Neural cell (in vitro differentiated cells): ENCODE data around the gene MOB2. TPM values are rescaled to one million over a fixed set of nuclear protein-coding genes. Genes with fewer than 3 reads are reported as not detected.

Source experiments
- H2AFZ ChIP-seq: fragments of 200-600, 300-800 bp; sonication (generic), shearing (Covaris generic); 2 replicates; pipeline ENCODE4 v1.6.0; 2014; ENCODE audit warnings: low read depth, mild to moderate bottlenecking, antibody characterized with exemption, low read length, moderate library complexity
- H3F3A ChIP-seq: fragments of 200-600 bp; shearing (Covaris generic); 2 replicates; pipeline ENCODE4 v1.6.1; 2016; ENCODE audit warnings: mild to moderate bottlenecking, moderate library complexity, mixed read lengths, antibody characterized with exemption, low read length; ENCODE audit not compliant: insufficient read depth, poor library complexity, severe bottlenecking
- H3K27ac ChIP-seq: fragments of 200-600, 300-800 bp; sonication (generic), shearing (Covaris generic); 2 replicates; pipeline ENCODE4 v1.5.1; 2014; ENCODE audit warnings: mild to moderate bottlenecking, low read length, moderate library complexity
- H3K27me3 ChIP-seq: fragments of 300-800, 200-600 bp; sonication (generic), shearing (Covaris generic); 2 replicates; pipeline ENCODE4 v1.6.0; 2014; ENCODE audit warnings: mild to moderate bottlenecking, low read depth, low read length, moderate library complexity; ENCODE audit not compliant: insufficient read depth
- H3K36me3 ChIP-seq: fragments of 300-800, 200-600 bp; sonication (generic), shearing (Covaris generic); 2 replicates; pipeline ENCODE4 v1.5.1; 2014; ENCODE audit warnings: mild to moderate bottlenecking, antibody characterized with exemption, low read length, moderate library complexity; ENCODE audit not compliant: insufficient read depth
- H3K4me2 ChIP-seq: fragments of 300-800, 200-600 bp; sonication (generic), shearing (Covaris generic); 2 replicates; pipeline ENCODE4 v1.6.0; 2014; ENCODE audit warnings: mild to moderate bottlenecking, low read length
- H3K4me3 ChIP-seq: fragments of 300-800, 200-600 bp; sonication (generic), shearing (Covaris generic); 2 replicates; pipeline ENCODE4 v1.5.1; 2014; ENCODE audit warnings: mild to moderate bottlenecking, low read length, moderate library complexity
- H3K79me2 ChIP-seq: fragments of 200-600 bp; shearing (Covaris generic); replicated peaks from 2 replicates; pipeline ENCODE4 v1.6.0; 2014; ENCODE audit warnings: mild to moderate bottlenecking, low read length, moderate library complexity; ENCODE audit not compliant: insufficient read depth
- H3K9ac ChIP-seq: fragments of 300-800, 200-600 bp; sonication (generic), shearing (Covaris generic); 2 replicates; pipeline ENCODE4 v1.6.1; 2016; ENCODE audit warnings: mild to moderate bottlenecking, low read length, mixed read lengths
- H3K9me2 ChIP-seq: fragments of 200-600 bp; shearing (Covaris generic); 2 replicates; pipeline ENCODE4 v1.6.1; 2016; ENCODE audit warnings: mild to moderate bottlenecking, low read length, mixed read lengths; ENCODE audit not compliant: insufficient read depth
- H3K9me3 ChIP-seq: fragments of 200-600, 300-800 bp; sonication (generic), shearing (Covaris generic); 2 replicates; pipeline ENCODE4 v1.6.1; 2016; ENCODE audit warnings: mild to moderate bottlenecking, mixed run types, low read length, moderate library complexity, mixed read lengths
- H4K20me1 ChIP-seq: fragments of 200-600 bp; shearing (Covaris generic); 2 replicates; pipeline ENCODE4 v1.6.1; 2016; ENCODE audit warnings: mild to moderate bottlenecking, mixed run types; ENCODE audit not compliant: insufficient read depth
- EP300 ChIP-seq: fragments of 450-650 bp; conservative IDR thresholded peaks from 2 replicates; pipeline ENCODE4 v1.6.1; 2014; ENCODE audit warnings: antibody characterized with exemption, mild to moderate bottlenecking, moderate library complexity; ENCODE audit not compliant: poor library complexity, severe bottlenecking
- EZH2 ChIP-seq: fragments of 200-600, 300-800 bp; shearing (Covaris generic), sonication (generic); IDR thresholded peaks from 2 replicates; pipeline ENCODE4 v1.6.1; 2014; ENCODE audit warnings: antibody characterized with exemption, low read length, borderline replicate concordance, mild to moderate bottlenecking; ENCODE audit not compliant: insufficient read depth, poor library complexity, severe bottlenecking
- MXI1 ChIP-seq: fragments of 450-650 bp; conservative IDR thresholded peaks from 2 replicates; pipeline ENCODE4 v1.6.1; 2014; ENCODE audit warnings: antibody characterized with exemption, mild to moderate bottlenecking; ENCODE audit not compliant: poor library complexity, severe bottlenecking
- POLR2AphosphoS5 ChIP-seq: IDR thresholded peaks from 2 replicates; pipeline ENCODE4 v1.6.1; 2012
- RAD21 ChIP-seq: fragments of 450-650 bp; conservative IDR thresholded peaks from 2 replicates; pipeline ENCODE4 v1.6.1; 2014; ENCODE audit warnings: antibody characterized with exemption, mild to moderate bottlenecking, moderate library complexity
- SMC3 ChIP-seq: fragments of 450-650 bp; conservative IDR thresholded peaks from 2 replicates; pipeline ENCODE4 v1.6.1; 2014; ENCODE audit warnings: antibody characterized with exemption, mild to moderate bottlenecking, moderate library complexity; ENCODE audit not compliant: poor library complexity
- TAF1 ChIP-seq: IDR thresholded peaks from 2 replicates; pipeline ENCODE4 v1.6.1; 2012; ENCODE audit warnings: low read depth
- polyA plus RNA-seq: library from polyadenylated mRNA; depleted of rRNA; stranded (reverse); fragments of >200 nt; gene quantifications from 2 replicates; pipeline ENCODE4 v1.2.3, GENCODE V29; 2014
- TF ChIP-seq, protein P1 (sequence below): fragments of 450-650 bp; IDR thresholded peaks from 2 replicates; pipeline ENCODE4 v1.5.1; 2014; ENCODE audit warnings: antibody characterized with exemption, mild to moderate bottlenecking, moderate library complexity; ENCODE audit not compliant: poor library complexity, severe bottlenecking
- TF ChIP-seq, protein P2 (sequence below): IDR thresholded peaks from 2 replicates; pipeline ENCODE4 v1.6.1; 2012; ENCODE audit warnings: borderline replicate concordance

MOB2 gene
- polyA plus RNA-seq, 1 donor from 2014 or later = 33.2 TPM

GRCh38 chr11:1519028-1520010 lies 32.7 kb upstream of the MOB2 start:
- H3F3A ChIP-seq = no peaks in the 10 kb centered on the region
- TF ChIP-seq POLR2AphosphoS5 = no peak
- no peak for TF ChIP-seq EP300
- TF ChIP-seq, protein P1, sequence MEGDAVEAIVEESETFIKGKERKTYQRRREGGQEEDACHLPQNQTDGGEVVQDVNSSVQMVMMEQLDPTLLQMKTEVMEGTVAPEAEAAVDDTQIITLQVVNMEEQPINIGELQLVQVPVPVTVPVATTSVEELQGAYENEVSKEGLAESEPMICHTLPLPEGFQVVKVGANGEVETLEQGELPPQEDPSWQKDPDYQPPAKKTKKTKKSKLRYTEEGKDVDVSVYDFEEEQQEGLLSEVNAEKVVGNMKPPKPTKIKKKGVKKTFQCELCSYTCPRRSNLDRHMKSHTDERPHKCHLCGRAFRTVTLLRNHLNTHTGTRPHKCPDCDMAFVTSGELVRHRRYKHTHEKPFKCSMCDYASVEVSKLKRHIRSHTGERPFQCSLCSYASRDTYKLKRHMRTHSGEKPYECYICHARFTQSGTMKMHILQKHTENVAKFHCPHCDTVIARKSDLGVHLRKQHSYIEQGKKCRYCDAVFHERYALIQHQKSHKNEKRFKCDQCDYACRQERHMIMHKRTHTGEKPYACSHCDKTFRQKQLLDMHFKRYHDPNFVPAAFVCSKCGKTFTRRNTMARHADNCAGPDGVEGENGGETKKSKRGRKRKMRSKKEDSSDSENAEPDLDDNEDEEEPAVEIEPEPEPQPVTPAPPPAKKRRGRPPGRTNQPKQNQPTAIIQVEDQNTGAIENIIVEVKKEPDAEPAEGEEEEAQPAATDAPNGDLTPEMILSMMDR = no peak
- no peak for TF ChIP-seq RAD21
- TF ChIP-seq EZH2 = no peak
- TF ChIP-seq, protein P2, sequence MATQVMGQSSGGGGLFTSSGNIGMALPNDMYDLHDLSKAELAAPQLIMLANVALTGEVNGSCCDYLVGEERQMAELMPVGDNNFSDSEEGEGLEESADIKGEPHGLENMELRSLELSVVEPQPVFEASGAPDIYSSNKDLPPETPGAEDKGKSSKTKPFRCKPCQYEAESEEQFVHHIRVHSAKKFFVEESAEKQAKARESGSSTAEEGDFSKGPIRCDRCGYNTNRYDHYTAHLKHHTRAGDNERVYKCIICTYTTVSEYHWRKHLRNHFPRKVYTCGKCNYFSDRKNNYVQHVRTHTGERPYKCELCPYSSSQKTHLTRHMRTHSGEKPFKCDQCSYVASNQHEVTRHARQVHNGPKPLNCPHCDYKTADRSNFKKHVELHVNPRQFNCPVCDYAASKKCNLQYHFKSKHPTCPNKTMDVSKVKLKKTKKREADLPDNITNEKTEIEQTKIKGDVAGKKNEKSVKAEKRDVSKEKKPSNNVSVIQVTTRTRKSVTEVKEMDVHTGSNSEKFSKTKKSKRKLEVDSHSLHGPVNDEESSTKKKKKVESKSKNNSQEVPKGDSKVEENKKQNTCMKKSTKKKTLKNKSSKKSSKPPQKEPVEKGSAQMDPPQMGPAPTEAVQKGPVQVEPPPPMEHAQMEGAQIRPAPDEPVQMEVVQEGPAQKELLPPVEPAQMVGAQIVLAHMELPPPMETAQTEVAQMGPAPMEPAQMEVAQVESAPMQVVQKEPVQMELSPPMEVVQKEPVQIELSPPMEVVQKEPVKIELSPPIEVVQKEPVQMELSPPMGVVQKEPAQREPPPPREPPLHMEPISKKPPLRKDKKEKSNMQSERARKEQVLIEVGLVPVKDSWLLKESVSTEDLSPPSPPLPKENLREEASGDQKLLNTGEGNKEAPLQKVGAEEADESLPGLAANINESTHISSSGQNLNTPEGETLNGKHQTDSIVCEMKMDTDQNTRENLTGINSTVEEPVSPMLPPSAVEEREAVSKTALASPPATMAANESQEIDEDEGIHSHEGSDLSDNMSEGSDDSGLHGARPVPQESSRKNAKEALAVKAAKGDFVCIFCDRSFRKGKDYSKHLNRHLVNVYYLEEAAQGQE = no peak

GRCh38 chr11:1518301-1518700 lies 31.7 kb upstream of the MOB2 start:
- H3K27me3 ChIP-seq = no peaks in the 10 kb centered on the region
- no peak overlapping the region for H2AFZ ChIP-seq
- H3K9me2 ChIP-seq = no peaks in the 10 kb centered on the region
- H3K4me2 ChIP-seq = no peak overlapping the region
- TF ChIP-seq SMC3 (no peak), EP300 (no peak), RAD21 (no peak), POLR2AphosphoS5 (no peak), EZH2 (no peak), MXI1 (no peak), TAF1 (no peak)
- TF ChIP-seq, protein P1 = no peak
- TF ChIP-seq, protein P2 = no peak
- no peak overlapping the region for H3K9ac ChIP-seq
- H3K9me3 ChIP-seq = no peaks in the 10 kb centered on the region
- H3K36me3 ChIP-seq = no peaks in the 10 kb centered on the region
- no peaks in the 10 kb centered on the region for H4K20me1 ChIP-seq
- H3K27ac ChIP-seq = no peak overlapping the region
- H3K4me3 ChIP-seq = no peak overlapping the region
- H3F3A ChIP-seq = no peaks in the 10 kb centered on the region
- no peaks in the 10 kb centered on the region for H3K79me2 ChIP-seq

More at GRCh38 chr11:1519028-1520010, 32.7 kb upstream of the MOB2 start:
- H3K27me3 ChIP-seq = no peaks in the 10 kb centered on the region
- H4K20me1 ChIP-seq = no peaks in the 10 kb centered on the region
- no peaks in the 10 kb centered on the region for H3K79me2 ChIP-seq
- no peaks in the 10 kb centered on the region for H3K36me3 ChIP-seq
- no peaks in the 10 kb centered on the region for H3K9me3 ChIP-seq
- no peak overlapping the region for H3K9ac ChIP-seq
- H2AFZ ChIP-seq = no peak overlapping the region
- H3K27ac ChIP-seq = no peak overlapping the region
- no peak overlapping the region for H3K4me3 ChIP-seq
- no peaks in the 10 kb centered on the region for H3K9me2 ChIP-seq
- H3K4me2 ChIP-seq = no peak overlapping the region
